ENCODE measurements around the gene EML4.

- TF ChIP-seq POLR2AphosphoS5 (IDR thresholded peaks at IDR 0.05; ENCODE audit: low read depth, low read length) (no peak), TCF7L2 (IDR thresholded peaks at IDR 0.05; ENCODE audit: low read depth, low read length) (no peak), REST (IDR thresholded peaks at IDR 0.05; ENCODE audit: insufficient read depth in 1 of 2, low read depth in 2 of 2, low read length in 1 of 2) (no peak)
- TF ChIP-seq, protein P1, sequence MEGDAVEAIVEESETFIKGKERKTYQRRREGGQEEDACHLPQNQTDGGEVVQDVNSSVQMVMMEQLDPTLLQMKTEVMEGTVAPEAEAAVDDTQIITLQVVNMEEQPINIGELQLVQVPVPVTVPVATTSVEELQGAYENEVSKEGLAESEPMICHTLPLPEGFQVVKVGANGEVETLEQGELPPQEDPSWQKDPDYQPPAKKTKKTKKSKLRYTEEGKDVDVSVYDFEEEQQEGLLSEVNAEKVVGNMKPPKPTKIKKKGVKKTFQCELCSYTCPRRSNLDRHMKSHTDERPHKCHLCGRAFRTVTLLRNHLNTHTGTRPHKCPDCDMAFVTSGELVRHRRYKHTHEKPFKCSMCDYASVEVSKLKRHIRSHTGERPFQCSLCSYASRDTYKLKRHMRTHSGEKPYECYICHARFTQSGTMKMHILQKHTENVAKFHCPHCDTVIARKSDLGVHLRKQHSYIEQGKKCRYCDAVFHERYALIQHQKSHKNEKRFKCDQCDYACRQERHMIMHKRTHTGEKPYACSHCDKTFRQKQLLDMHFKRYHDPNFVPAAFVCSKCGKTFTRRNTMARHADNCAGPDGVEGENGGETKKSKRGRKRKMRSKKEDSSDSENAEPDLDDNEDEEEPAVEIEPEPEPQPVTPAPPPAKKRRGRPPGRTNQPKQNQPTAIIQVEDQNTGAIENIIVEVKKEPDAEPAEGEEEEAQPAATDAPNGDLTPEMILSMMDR (IDR thresholded peaks at IDR 0.05), result no peak
Observed at GRCh38 chr2:42267530-42267929, 98.4 kb downstream of the EML4 start.

All from Panc1 (cell line).